NT2/D1 (cell line): Measurements from ENCODE around the gene TMCC1.

Experiments used
- SUZ12 ChIP-seq: IDR thresholded peaks from 2 replicates; pipeline ENCODE4 v1.6.1; 2011; ENCODE audit not compliant: insufficient read length, insufficient read depth; ENCODE audit errors: extremely low read depth
- ZNF274 ChIP-seq: IDR thresholded peaks from 2 replicates; pipeline ENCODE4 v1.6.1; 2011; ENCODE audit warnings: mild to moderate bottlenecking, low read depth, low read length

- TF ChIP-seq ZNF274 (no peak), SUZ12 (no peak)
Measured at GRCh38 chr3:129656659-129657247, 236.8 kb downstream of the TMCC1 start.
